ENCODE data around the gene MMP20.

Gene MMP20, protein sequence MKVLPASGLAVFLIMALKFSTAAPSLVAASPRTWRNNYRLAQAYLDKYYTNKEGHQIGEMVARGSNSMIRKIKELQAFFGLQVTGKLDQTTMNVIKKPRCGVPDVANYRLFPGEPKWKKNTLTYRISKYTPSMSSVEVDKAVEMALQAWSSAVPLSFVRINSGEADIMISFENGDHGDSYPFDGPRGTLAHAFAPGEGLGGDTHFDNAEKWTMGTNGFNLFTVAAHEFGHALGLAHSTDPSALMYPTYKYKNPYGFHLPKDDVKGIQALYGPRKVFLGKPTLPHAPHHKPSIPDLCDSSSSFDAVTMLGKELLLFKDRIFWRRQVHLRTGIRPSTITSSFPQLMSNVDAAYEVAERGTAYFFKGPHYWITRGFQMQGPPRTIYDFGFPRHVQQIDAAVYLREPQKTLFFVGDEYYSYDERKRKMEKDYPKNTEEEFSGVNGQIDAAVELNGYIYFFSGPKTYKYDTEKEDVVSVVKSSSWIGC

DNA sequence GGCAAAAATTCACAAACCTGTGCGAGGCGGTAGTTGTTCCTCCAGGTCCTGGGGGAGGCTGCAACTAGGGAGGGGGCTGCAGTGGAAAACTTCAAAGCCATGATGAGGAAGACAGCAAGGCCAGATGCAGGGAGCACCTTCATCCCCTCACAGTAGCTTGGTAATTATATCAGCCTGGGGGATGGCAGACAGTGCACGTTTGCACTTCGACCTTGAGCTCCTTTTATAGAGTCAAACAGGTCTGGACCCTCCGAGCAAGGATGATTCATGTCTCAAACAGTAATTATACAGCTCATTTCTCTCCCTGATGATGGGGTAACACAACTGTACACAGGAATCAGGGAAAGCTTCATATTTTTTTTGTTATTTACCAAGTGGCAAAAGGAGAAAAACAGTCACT, at the start of gene MMP20:
Gene MMP20, minus strand, starts transcription at position 156 of the 400 bp plus-strand sequence. Its CDS starts 13 bp downstream, at position 143.
- Mint-ChIP-seq H3K4me1 (no peaks in the 10 kb centered on the region), H3K9me3 (no peaks in the 10 kb centered on the region), H3K4me3 (no peak within 1 kb of the TSS), H3K27me3 (peaks cover 65% of the 10 kb centered on the region), H3K36me3 (ENCODE audit: insufficient read depth) (no peaks in the 10 kb centered on the region), H3K27ac (ENCODE audit: low read depth) (no peak within 1 kb of the TSS)
- ATAC-seq (replicated peaks; ENCODE audit: extremely low read depth, poor library complexity, severe bottlenecking) (no peak), DNase-seq (ENCODE audit: low spot score in 2 of 2) (no peak)

- Mint-ChIP-seq H3K4me3 (no peak overlapping the region), H3K27ac (ENCODE audit: low read depth) (no peak overlapping the region), H3K36me3 (ENCODE audit: insufficient read depth) (no peaks in the 10 kb centered on the region), H3K27me3 (peaks cover 19% of the 10 kb centered on the region), H3K4me1 (no peaks in the 10 kb centered on the region), H3K9me3 (no peaks in the 10 kb centered on the region)
- DNase-seq (ENCODE audit: low spot score in 2 of 2) (no peak), ATAC-seq (replicated peaks; ENCODE audit: extremely low read depth, poor library complexity, severe bottlenecking) (no peak)
These were observed 44.5 kb upstream of the MMP20 start for GRCh38 chr11:102669664-102670063.

DNA sequence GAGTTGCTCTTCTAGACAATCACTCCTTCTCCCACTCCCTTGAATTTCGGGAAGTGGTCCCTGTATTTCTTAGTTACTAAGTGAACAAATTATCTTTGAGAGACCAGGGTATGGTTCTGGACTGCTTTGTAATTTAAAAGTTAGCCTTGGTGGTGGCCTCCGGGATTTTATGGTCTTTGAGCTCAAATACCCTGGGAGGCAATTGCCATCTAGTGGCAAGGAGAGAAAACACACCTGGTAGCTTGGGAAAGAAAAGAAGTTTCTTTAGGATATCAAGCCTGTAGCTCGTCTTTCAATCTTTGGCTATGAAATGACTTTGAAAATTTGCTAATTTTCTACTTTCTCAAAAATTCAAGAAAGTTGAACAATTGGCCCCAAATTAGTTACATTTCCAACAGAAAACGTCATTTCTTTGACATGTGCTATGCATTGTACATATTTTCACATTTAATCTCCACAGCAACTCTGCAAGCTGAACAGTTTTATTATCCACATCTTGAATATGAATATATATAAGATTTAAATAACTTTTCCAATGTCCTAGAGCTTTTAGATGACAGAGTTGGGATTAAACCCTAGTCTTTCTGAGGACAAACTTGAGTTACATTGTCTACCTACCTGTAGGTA, 41.3 kb upstream of the MMP20 start:
- Mint-ChIP-seq H3K27me3 (peaks cover 24% of the 10 kb centered on the region), H3K36me3 (ENCODE audit: insufficient read depth) (peaks cover 2% of the 10 kb centered on the region), H3K4me1 (no peaks in the 10 kb centered on the region), H3K9me3 (no peaks in the 10 kb centered on the region), H3K4me3 (no peak overlapping the region), H3K27ac (ENCODE audit: low read depth) (no peak overlapping the region)
- no peak for ATAC-seq (replicated peaks; ENCODE audit: extremely low read depth, poor library complexity, severe bottlenecking)
- DNase-seq (ENCODE audit: low spot score in 2 of 2) = no peak

GRCh38 chr11:102664001-102664752, 39.0 kb upstream of the MMP20 start:
- Mint-ChIP-seq H3K9me3 (no peaks in the 10 kb centered on the region), H3K36me3 (ENCODE audit: insufficient read depth) (peaks cover 2% of the 10 kb centered on the region), H3K27me3 (peaks cover 38% of the 10 kb centered on the region), H3K4me3 (no peak overlapping the region), H3K27ac (ENCODE audit: low read depth) (no peak overlapping the region), H3K4me1 (no peaks in the 10 kb centered on the region)
- DNase-seq (ENCODE audit: low spot score in 2 of 2) (no peak), ATAC-seq (replicated peaks; ENCODE audit: extremely low read depth, poor library complexity, severe bottlenecking) (no peak)

DNA sequence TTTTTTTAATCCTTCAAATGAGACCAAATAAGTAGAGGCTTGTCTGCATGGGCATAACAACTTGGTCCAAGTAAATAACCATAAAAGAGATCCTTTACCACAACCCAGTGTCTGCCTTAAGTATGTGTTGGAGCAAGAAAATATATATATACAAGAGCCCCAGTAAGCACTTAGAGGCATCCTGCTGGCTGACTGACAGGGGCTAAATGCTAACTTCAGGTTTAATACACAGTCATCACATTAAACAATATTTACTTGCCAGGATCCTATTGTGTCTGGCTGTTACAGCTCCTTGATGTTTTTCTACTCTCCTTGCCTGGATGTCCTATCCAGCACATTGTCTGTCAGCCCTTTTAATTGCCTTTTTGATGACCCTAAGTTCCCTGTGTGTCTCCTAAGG, 37.5 kb upstream of the MMP20 start:
- Mint-ChIP-seq H3K36me3 (ENCODE audit: insufficient read depth) (peaks cover 2% of the 10 kb centered on the region), H3K4me1 (no peaks in the 10 kb centered on the region), H3K27me3 (peaks cover 50% of the 10 kb centered on the region), H3K9me3 (no peaks in the 10 kb centered on the region), H3K4me3 (no peak overlapping the region), H3K27ac (ENCODE audit: low read depth) (no peak overlapping the region)
- ATAC-seq (replicated peaks; ENCODE audit: extremely low read depth, poor library complexity, severe bottlenecking) (no peak), DNase-seq (ENCODE audit: low spot score in 2 of 2) (no peak)

DNA sequence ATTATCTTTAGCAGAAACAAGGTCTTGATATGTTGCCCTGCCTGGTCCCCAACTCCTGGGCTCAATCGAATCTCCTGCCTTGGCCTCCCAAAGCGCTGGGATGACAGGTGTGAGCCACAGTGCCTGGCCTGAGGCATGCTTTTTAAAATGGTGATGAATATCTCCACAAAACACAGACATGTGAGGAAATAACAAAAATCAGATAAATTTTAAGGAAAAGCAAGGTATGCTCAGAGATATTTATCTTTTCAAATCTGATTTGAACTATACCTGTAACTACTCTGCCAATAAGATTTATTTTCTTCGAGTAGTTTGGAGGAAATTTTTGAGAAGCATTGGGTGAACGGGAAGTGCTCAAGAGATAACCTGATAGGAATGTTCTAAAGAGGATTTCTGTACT, 35.9 kb upstream of the MMP20 start:
- DNase-seq (ENCODE audit: low spot score in 2 of 2) (no peak), ATAC-seq (replicated peaks; ENCODE audit: extremely low read depth, poor library complexity, severe bottlenecking) (no peak)
- Mint-ChIP-seq H3K36me3 (ENCODE audit: insufficient read depth) (peaks cover 2% of the 10 kb centered on the region), H3K4me3 (no peak overlapping the region), H3K4me1 (no peaks in the 10 kb centered on the region), H3K27me3 (peaks cover 63% of the 10 kb centered on the region), H3K9me3 (no peaks in the 10 kb centered on the region), H3K27ac (ENCODE audit: low read depth) (no peak overlapping the region)

- H3K27ac Mint-ChIP-seq (ENCODE audit: low read depth) = no peak overlapping the region
- no peaks in the 10 kb centered on the region for H3K36me3 Mint-ChIP-seq (ENCODE audit: insufficient read depth)
- no peak overlapping the region for H3K4me3 Mint-ChIP-seq
- H3K9me3 Mint-ChIP-seq = peaks cover 6% of the 10 kb centered on the region
- H3K4me1 Mint-ChIP-seq = no peaks in the 10 kb centered on the region
- H3K27me3 Mint-ChIP-seq = peaks cover 69% of the 10 kb centered on the region
- ATAC-seq (replicated peaks; ENCODE audit: extremely low read depth, poor library complexity, severe bottlenecking) (no peak), DNase-seq (ENCODE audit: low spot score in 2 of 2) (no peak)
These were observed 31.4 kb upstream of the MMP20 start for GRCh38 chr11:102656528-102656927.

- DNase-seq (ENCODE audit: low spot score in 2 of 2) = no peak
- no peaks in the 10 kb centered on the region for H3K4me1 Mint-ChIP-seq
- no peak overlapping the region for H3K27ac Mint-ChIP-seq (ENCODE audit: low read depth)
- H3K4me3 Mint-ChIP-seq = no peak overlapping the region
- H3K9me3 Mint-ChIP-seq = peaks cover 6% of the 10 kb centered on the region
- peaks cover 71% of the 10 kb centered on the region for H3K27me3 Mint-ChIP-seq
- no peaks in the 10 kb centered on the region for H3K36me3 Mint-ChIP-seq (ENCODE audit: insufficient read depth)
- ATAC-seq (replicated peaks; ENCODE audit: extremely low read depth, poor library complexity, severe bottlenecking) = no peak
These were observed 30.4 kb upstream of the MMP20 start for GRCh38 chr11:102655547-102655946.

DNA sequence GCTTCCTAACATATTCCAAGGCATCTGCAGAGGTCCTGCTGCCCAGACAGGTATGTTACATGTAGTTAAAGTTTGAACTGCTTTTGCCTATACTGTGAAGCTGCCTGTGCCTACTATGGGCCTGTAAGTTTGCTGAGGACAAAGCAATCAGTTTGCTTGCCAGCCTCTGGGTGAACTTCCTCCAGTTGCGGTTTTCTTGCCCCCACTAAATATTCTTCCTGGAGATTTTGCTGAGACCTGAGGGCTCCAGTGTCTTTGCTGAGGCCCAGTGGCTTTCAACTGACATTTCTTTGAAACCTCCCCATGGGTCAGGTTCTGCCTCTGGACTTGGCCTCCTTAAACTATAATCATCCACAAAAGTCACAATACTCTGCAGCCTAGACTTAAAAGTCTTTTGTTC, 29.6 kb upstream of the MMP20 start:
- Mint-ChIP-seq H3K4me1 (no peaks in the 10 kb centered on the region), H3K27me3 (peaks cover 74% of the 10 kb centered on the region)

GRCh38 chr11:102653744-102654291, 28.7 kb upstream of the MMP20 start:
- no peaks in the 10 kb centered on the region for H3K36me3 Mint-ChIP-seq (ENCODE audit: insufficient read depth)
- H3K27ac Mint-ChIP-seq (ENCODE audit: low read depth) = no peak overlapping the region
- no peaks in the 10 kb centered on the region for H3K4me1 Mint-ChIP-seq
- DNase-seq (ENCODE audit: low spot score in 2 of 2) (no peak), ATAC-seq (replicated peaks; ENCODE audit: extremely low read depth, poor library complexity, severe bottlenecking) (no peak)
- peaks cover 6% of the 10 kb centered on the region for H3K9me3 Mint-ChIP-seq
- no peak overlapping the region for H3K4me3 Mint-ChIP-seq
- peaks cover 64% of the 10 kb centered on the region for H3K27me3 Mint-ChIP-seq

More for the DNA sequence above, 29.6 kb upstream of the MMP20 start:
- ATAC-seq (replicated peaks; ENCODE audit: extremely low read depth, poor library complexity, severe bottlenecking) (no peak), DNase-seq (ENCODE audit: low spot score in 2 of 2) (no peak)
- Mint-ChIP-seq H3K36me3 (ENCODE audit: insufficient read depth) (no peaks in the 10 kb centered on the region), H3K27ac (ENCODE audit: low read depth) (no peak overlapping the region), H3K9me3 (peaks cover 6% of the 10 kb centered on the region), H3K4me3 (no peak overlapping the region)

DNA sequence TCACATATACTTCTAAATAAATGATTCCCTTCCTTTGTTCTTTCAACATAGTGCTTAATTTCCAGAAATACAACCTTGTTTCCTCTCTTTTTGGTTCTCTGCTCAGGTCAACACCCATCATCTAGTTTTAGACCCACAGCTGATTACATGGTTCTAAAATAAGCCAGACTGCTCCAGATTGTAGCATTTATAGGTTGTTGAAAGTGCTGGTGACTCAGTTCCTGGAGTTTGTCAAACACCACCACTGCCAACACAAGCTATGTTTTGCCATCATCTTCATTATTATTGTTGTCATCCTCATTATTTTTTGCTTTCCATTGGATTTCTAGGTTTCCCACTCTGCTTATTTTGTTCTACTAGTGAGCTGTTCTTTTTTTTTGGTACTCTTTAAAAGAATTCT, 22.3 kb upstream of the MMP20 start:
- no peaks in the 10 kb centered on the region for H3K4me1 Mint-ChIP-seq
- DNase-seq (ENCODE audit: low spot score in 2 of 2) (no peak), ATAC-seq (replicated peaks; ENCODE audit: extremely low read depth, poor library complexity, severe bottlenecking) (no peak)
- H3K27me3 Mint-ChIP-seq = peaks cover 61% of the 10 kb centered on the region
- H3K4me3 Mint-ChIP-seq = no peak overlapping the region
- no peaks in the 10 kb centered on the region for H3K9me3 Mint-ChIP-seq
- H3K27ac Mint-ChIP-seq (ENCODE audit: low read depth) = no peak overlapping the region
- H3K36me3 Mint-ChIP-seq (ENCODE audit: insufficient read depth) = no peaks in the 10 kb centered on the region

DNA sequence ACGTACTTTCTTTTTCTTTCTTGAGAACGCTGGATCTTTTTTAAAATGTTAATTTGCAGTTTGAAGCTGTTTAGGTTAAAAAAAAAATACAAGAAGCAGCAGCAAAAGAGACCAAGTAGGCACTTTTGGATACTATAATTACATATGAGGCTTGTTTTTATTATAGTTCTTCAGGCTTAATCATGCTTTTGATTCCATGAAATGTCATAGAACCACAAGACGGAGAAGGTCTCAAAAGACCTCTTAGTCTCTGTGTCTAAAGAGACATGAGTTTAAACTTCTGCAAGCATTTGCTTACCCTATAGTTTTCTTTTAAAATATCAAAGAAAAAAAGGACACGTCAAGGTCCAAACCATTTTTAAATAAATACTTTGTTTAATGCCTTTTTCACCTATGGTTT, 18.8 kb upstream of the MMP20 start:
- H3K27ac Mint-ChIP-seq (ENCODE audit: low read depth) = no peak overlapping the region
- H3K36me3 Mint-ChIP-seq (ENCODE audit: insufficient read depth) = no peaks in the 10 kb centered on the region
- peaks cover 37% of the 10 kb centered on the region for H3K27me3 Mint-ChIP-seq
- H3K4me1 Mint-ChIP-seq = no peaks in the 10 kb centered on the region
- no peak overlapping the region for H3K4me3 Mint-ChIP-seq
- H3K9me3 Mint-ChIP-seq = no peaks in the 10 kb centered on the region
- DNase-seq (ENCODE audit: low spot score in 2 of 2) = no peak
- ATAC-seq (replicated peaks; ENCODE audit: extremely low read depth, poor library complexity, severe bottlenecking) = no peak

Data from central memory CD8-positive, alpha-beta T cell (primary cell).